VCaP (cell line): ENCODE results near the gene RSRC2.

Experiments
- H3K27ac ChIP-seq: fragments of 450-650 bp; 2 replicates; pipeline ENCODE4 v1.5.1; 2017
- CTCF ChIP-seq: fragments of 450-650 bp; conservative IDR thresholded peaks from 2 replicates; pipeline ENCODE4 v1.5.1; 2017; ENCODE audit warnings: mild to moderate bottlenecking, moderate library complexity

The RSRC2 gene

GRCh38 chr12:122460061-122460460 is 66.7 kb downstream of the RSRC2 start:
- no peak for TF ChIP-seq CTCF
- H3K27ac ChIP-seq = no peak overlapping the region

GRCh38 chr12:122459211-122459610 is 67.5 kb downstream of the RSRC2 start:
- TF ChIP-seq CTCF = no peak
- H3K27ac ChIP-seq = no peak overlapping the region

GRCh38 chr12:122458105-122459035 is 68.4 kb downstream of the RSRC2 start:
- TF ChIP-seq CTCF = no peak
- H3K27ac ChIP-seq = no peak overlapping the region

GRCh38 chr12:122457627-122458026 is 69.1 kb downstream of the RSRC2 start:
- TF ChIP-seq CTCF = no peak
- no peak overlapping the region for H3K27ac ChIP-seq

GRCh38 chr12:122454739-122455138 is 72.0 kb downstream of the RSRC2 start:
- no peak overlapping the region for H3K27ac ChIP-seq
- no peak for TF ChIP-seq CTCF

- H3K27ac ChIP-seq = no peak overlapping the region
Observed at GRCh38 chr12:122454250-122454721, 72.5 kb downstream of the RSRC2 start.

More at GRCh38 chr12:122454250-122454721, 72.5 kb downstream of the RSRC2 start:
- TF ChIP-seq CTCF = no peak
